Mesenchymal stem cell (in vitro differentiated cells and primary cell): Measurements from ENCODE around the gene ZC2HC1C.

Source experiments
- DNase-seq: peaks from one replicate; pipeline ENCODE4 v3.0.0-alpha.2; 2013
- H2AFZ ChIP-seq: one replicate; pipeline ENCODE4 v1.6.1; 2013; ENCODE audit warnings: low read depth, mild to moderate bottlenecking, control low read depth, inconsistent platforms, low read length, moderate library complexity
- H2AK5ac ChIP-seq: 2 replicates; pipeline ENCODE4 v1.6.1; 2013; ENCODE audit warnings: low read length, moderate library complexity, mild to moderate bottlenecking, inconsistent platforms; ENCODE audit not compliant: severe bottlenecking
- H2BK120ac ChIP-seq: one replicate; pipeline ENCODE4 v1.6.1; 2013; ENCODE audit warnings: low read depth, mild to moderate bottlenecking, inconsistent platforms, low read length, moderate library complexity
- H2BK12ac ChIP-seq, 2 experiments: one replicate each; pipeline ENCODE4 v1.6.1; 2013; ENCODE audit warnings: inconsistent platforms in 2 of 2, low read length in 2 of 2, mild to moderate bottlenecking in 2 of 2, moderate library complexity in 2 of 2, control low read depth in 1 of 2
- H2BK15ac ChIP-seq: one replicate; pipeline ENCODE4 v1.6.1; 2013; ENCODE audit warnings: mild to moderate bottlenecking, low read depth, inconsistent platforms; ENCODE audit not compliant: poor library complexity, severe bottlenecking
- H2BK5ac ChIP-seq: 2 replicates; pipeline ENCODE4 v1.6.1; 2013; ENCODE audit warnings: low read depth, mild to moderate bottlenecking, low read length, control low read depth, inconsistent platforms; ENCODE audit not compliant: poor library complexity, severe bottlenecking
- H3K14ac ChIP-seq, 2 experiments: one replicate each; pipeline ENCODE4 v1.6.1; 2013; ENCODE audit warnings: inconsistent platforms in 2 of 2, low read length in 2 of 2, control low read depth in 1 of 2, mild to moderate bottlenecking in 1 of 2, moderate library complexity in 1 of 2
- H3K18ac ChIP-seq, 2 experiments: one replicate each; pipeline ENCODE4 v1.6.1; 2013; ENCODE audit warnings: inconsistent platforms in 2 of 2, low read length in 2 of 2, control low read depth in 1 of 2, low read depth in 1 of 2, mild to moderate bottlenecking in 1 of 2
- H3K23ac ChIP-seq, 2 experiments: one replicate each; pipeline ENCODE4 v1.6.1; 2013; ENCODE audit warnings: inconsistent platforms in 2 of 2, low read length in 2 of 2, mild to moderate bottlenecking in 2 of 2, moderate library complexity in 2 of 2, control low read depth in 1 of 2
- H3K27ac ChIP-seq: 2 replicates; pipeline ENCODE4 v1.5.1; 2013; ENCODE audit warnings: mild to moderate bottlenecking, moderate library complexity, low read length, control low read depth, inconsistent platforms; ENCODE audit not compliant: poor library complexity, severe bottlenecking
- H3K27me3 ChIP-seq, 2 experiments: 2 replicates each; pipeline versions ENCODE4 v1.6.1 to v1.7.0; 2013; ENCODE audit warnings: low read length in 2 of 2, mild to moderate bottlenecking in 2 of 2, moderate library complexity in 2 of 2, control low read depth in 1 of 2, inconsistent platforms in 1 of 2; ENCODE audit not compliant: control insufficient read depth in 1 of 2, insufficient read depth in 1 of 2
- H3K36me3 ChIP-seq, 2 experiments: 2 replicates each; pipeline versions ENCODE4 v1.6.1 to v1.7.0; 2013; ENCODE audit warnings: low read length in 2 of 2, control low read depth in 1 of 2, inconsistent platforms in 1 of 2, low read depth in 1 of 2, mild to moderate bottlenecking in 1 of 2; ENCODE audit not compliant: insufficient read depth in 2 of 2, control insufficient read depth in 1 of 2
- H3K4ac ChIP-seq, 2 experiments: one replicate each; pipeline ENCODE4 v1.6.1; 2013; ENCODE audit warnings: inconsistent platforms in 2 of 2, low read length in 2 of 2, mild to moderate bottlenecking in 2 of 2, moderate library complexity in 2 of 2, control low read depth in 1 of 2, low read depth in 1 of 2
- H3K4me1 ChIP-seq: 2 replicates; pipeline ENCODE4 v1.6.1; 2013; ENCODE audit warnings: low read depth, low read length, control low read depth; ENCODE audit not compliant: control insufficient read depth, insufficient read depth
- H3K4me2 ChIP-seq: 2 replicates; pipeline ENCODE4 v1.6.1; 2013; ENCODE audit warnings: low read length, mild to moderate bottlenecking, inconsistent platforms; ENCODE audit not compliant: poor library complexity, severe bottlenecking
- H3K4me3 ChIP-seq, 2 experiments: 2 replicates each; pipeline versions ENCODE4 v1.5.1 to v1.7.0; 2013; ENCODE audit warnings: low read length in 2 of 2, mild to moderate bottlenecking in 2 of 2, control low read depth in 1 of 2, low read depth in 1 of 2; ENCODE audit not compliant: insufficient read depth in 1 of 2
- H3K79me1 ChIP-seq: replicated peaks from 2 replicates; pipeline ENCODE4 v1.6.1; 2013; ENCODE audit warnings: mild to moderate bottlenecking, control low read depth, low read length, inconsistent platforms; ENCODE audit not compliant: poor library complexity, severe bottlenecking
- H3K9ac ChIP-seq: 2 replicates; pipeline ENCODE4 v1.7.0; 2013; ENCODE audit warnings: mild to moderate bottlenecking, low read length, moderate library complexity
- H3K9me3 ChIP-seq: 2 replicates; pipeline ENCODE4 v1.7.0; 2013; ENCODE audit warnings: mild to moderate bottlenecking, low read length; ENCODE audit not compliant: control insufficient read depth
- H4K8ac ChIP-seq: one replicate; pipeline ENCODE4 v1.6.1; 2013; ENCODE audit warnings: inconsistent platforms, mild to moderate bottlenecking, low read length, moderate library complexity
- H4K91ac ChIP-seq: one replicate; pipeline ENCODE4 v1.6.1; 2013; ENCODE audit warnings: mild to moderate bottlenecking, low read length, inconsistent platforms
- WGBS: methylation state at CpG from one replicate; pipeline ENCODE4 v1.1.7; 2013; ENCODE audit warnings: mixed read lengths; 5-methylcytosine and 5-hydroxymethylcytosine counted together

Gene ZC2HC1C

DNA sequence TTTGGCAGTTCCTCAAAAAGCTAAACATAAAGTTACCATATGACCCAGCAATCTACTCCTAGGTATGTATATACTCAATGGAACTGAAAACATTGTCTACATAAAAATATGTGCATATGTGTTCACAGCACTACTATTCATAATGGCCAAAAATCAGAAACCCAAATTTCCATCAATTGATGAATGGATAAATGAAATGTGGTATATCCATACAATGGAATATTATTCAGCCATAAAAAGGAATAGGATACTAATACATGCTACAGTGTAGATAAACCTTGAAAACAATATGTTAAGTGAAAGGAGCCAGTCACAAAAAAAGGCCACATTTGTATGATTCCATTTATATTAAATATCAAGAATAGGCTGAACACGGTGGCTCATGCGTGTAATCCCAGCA, 9.0 kb upstream of the ZC2HC1C start:
- H3K18ac ChIP-seq, result no peak overlapping the region
- H2BK120ac ChIP-seq, result no peak overlapping the region
- no peak for DNase-seq
- H2AK5ac ChIP-seq, result no peak overlapping the region
- no peaks in the 10 kb centered on the region for H3K27me3 ChIP-seq
- H3K27ac ChIP-seq, result no peak overlapping the region
- H3K79me1 ChIP-seq, result peaks cover 15% of the 10 kb centered on the region
- H2BK5ac ChIP-seq, result no peak overlapping the region
- H4K8ac ChIP-seq, result no peak overlapping the region
- no peak overlapping the region for H3K4me3 ChIP-seq
- no peak overlapping the region for H2BK12ac ChIP-seq
- peaks cover 0 to 7% of the 10 kb centered on the region in 2 experiments for H3K36me3 ChIP-seq
- no peak overlapping the region for H3K14ac ChIP-seq
- H2BK15ac ChIP-seq, result no peak overlapping the region
- 78% methylated on average over 2 of the region's 2 CpGs for whole genome bisulfite sequencing
- H3K23ac ChIP-seq, result no peak overlapping the region
- no peak overlapping the region for H3K4ac ChIP-seq
- no peaks in the 10 kb centered on the region for H3K4me1 ChIP-seq
- no peak overlapping the region for H2AFZ ChIP-seq
- no peak overlapping the region for H4K91ac ChIP-seq
- H3K4me2 ChIP-seq, result no peak overlapping the region
- H3K9me3 ChIP-seq, result no peaks in the 10 kb centered on the region
- no peak overlapping the region for H3K9ac ChIP-seq

DNA sequence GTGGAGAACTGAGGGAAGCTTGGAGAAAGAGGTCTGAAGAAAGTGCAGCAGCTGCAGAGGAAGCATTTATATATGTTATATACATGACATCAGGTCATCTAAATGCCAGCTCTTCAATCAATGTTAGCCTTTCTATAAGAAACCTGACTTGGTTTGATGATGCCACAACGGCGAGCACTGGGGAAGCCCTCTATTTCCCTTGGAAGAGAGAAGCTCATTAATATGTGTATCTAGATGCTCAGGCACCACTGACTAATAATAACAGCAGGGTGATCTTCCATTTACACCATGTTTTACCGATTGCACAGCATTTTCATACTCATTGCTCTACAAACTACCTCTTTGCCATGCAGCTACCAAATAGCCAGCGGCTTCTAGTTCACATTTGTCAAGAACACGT, 6.4 kb upstream of the ZC2HC1C start:
- H3K9ac ChIP-seq, result peak overlapping the region; percentile 91
- H3K4ac ChIP-seq, result no peak overlapping the region
- peaks cover 0 to 7% of the 10 kb centered on the region in 2 experiments for H3K36me3 ChIP-seq
- no peaks in the 10 kb centered on the region for H3K27me3 ChIP-seq
- H3K14ac ChIP-seq, result no peak overlapping the region
- no peak overlapping the region for H2AK5ac ChIP-seq
- DNase-seq, result no peak
- H3K4me1 ChIP-seq, result peaks cover 3% of the 10 kb centered on the region
- H2BK15ac ChIP-seq, result no peak overlapping the region
- peaks cover 18% of the 10 kb centered on the region for H3K79me1 ChIP-seq
- no peak overlapping the region for H3K27ac ChIP-seq
- no peak overlapping the region for H3K18ac ChIP-seq
- H2BK5ac ChIP-seq, result no peak overlapping the region
- no peak overlapping the region for H2BK12ac ChIP-seq
- H3K4me2 ChIP-seq, result peak overlapping the region; percentile 97
- no peak overlapping the region for H2AFZ ChIP-seq
- peak overlapping the region in 1 of 2 experiments; percentile 95 for H3K4me3 ChIP-seq
- no peak overlapping the region for H2BK120ac ChIP-seq
- no peak overlapping the region for H3K23ac ChIP-seq
- no peak overlapping the region for H4K91ac ChIP-seq
- WGBS, result 56% methylated on average over 5 of the region's 5 CpGs
- no peak overlapping the region for H4K8ac ChIP-seq
- no peaks in the 10 kb centered on the region for H3K9me3 ChIP-seq

DNA sequence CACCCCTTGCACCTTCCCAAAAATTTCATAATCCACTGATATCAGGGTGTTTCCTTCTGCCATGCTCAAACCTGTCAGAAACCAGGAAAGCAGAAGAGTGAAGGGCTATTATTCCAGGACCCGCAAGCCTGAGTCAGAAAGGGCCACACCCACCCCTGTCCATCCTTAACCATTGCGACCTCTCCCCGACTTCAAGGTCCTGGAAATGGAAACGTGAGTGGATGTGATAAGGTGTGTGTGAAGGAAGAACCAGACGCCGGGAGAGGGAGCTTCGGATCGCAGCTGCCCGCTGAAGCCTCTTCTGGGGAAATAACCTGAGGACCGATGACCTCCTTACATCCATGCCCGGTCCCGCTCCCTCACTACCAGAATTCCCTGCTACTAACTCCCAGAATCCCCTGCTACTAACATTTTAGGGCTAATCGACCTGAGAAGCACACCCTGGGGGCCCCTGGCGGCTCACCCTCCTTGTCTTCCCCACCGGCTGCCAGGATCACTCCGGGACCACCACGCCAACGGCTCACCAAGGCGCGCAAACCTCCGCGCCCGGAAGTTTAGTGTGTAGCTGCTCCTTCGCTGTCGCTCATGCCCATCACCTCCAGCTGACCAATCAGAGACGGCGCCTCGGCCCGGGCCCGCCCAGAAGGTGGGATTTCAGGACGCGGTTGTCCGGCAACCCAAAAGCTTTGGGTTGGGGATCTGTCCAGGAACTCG, 5.8 kb upstream of the ZC2HC1C start, which contains the start of gene ACYP1:
ACYP1 (minus strand) TSS at position 534 of the 714 bp plus-strand sequence; CDS start at position 63, 471 bp downstream.
- Histone ChIP-seq H4K8ac (peak within 1 kb of the TSS; percentile 81), H3K9ac (peak within 1 kb of the TSS; percentile 91), H2BK120ac (no peak within 1 kb of the TSS), H3K36me3 (peaks cover 0 to 7% of the 10 kb centered on the region in 2 experiments), H3K27ac (peak within 1 kb of the TSS; percentile 27), H3K79me1 (peaks cover 17% of the 10 kb centered on the region), H3K14ac (no peak within 1 kb of the TSS), H3K27me3 (no peaks in the 10 kb centered on the region), H3K9me3 (no peaks in the 10 kb centered on the region), H3K4me1 (peaks cover 3% of the 10 kb centered on the region), H3K18ac (no peak within 1 kb of the TSS), H2BK15ac (no peak within 1 kb of the TSS), H4K91ac (peak within 1 kb of the TSS; percentile 67), H2AK5ac (no peak within 1 kb of the TSS), H2BK12ac (no peak within 1 kb of the TSS), H3K4me3 (peak within 1 kb of the TSS; percentile 80 to 95), H3K23ac (no peak within 1 kb of the TSS), H3K4me2 (peak within 1 kb of the TSS; percentile 97), H2BK5ac (no peak within 1 kb of the TSS), H3K4ac (no peak within 1 kb of the TSS), H2AFZ (peak within 1 kb of the TSS; percentile 66)
- DNase-seq, result peak; percentile 89
- under 1% methylated on average over 27 of the region's 34 CpGs for WGBS

DNA sequence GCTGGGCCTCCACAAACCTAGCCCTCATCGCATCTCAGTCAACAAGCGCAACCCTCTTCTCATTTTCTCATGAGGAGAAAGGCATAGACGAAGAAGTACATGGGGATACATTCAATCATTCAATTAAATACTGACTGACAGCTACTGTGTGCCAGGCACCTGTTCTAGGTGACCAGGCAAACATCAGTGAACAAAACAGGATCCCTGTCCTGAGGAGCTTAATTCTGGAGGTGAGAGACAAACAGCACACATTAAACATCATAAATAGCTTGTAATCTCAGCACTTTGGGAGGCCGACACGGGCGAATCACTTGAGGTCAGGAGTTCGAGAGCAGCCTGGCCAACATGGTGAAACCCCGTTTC, 5.3 kb upstream of the ZC2HC1C start:
- H2BK12ac ChIP-seq, result no peak overlapping the region
- H3K4me3 ChIP-seq, result peak overlapping the region; percentile 80 to 95
- H3K4me2 ChIP-seq, result peak overlapping the region; percentile 97
- no peak overlapping the region for H2AFZ ChIP-seq
- peaks cover 3% of the 10 kb centered on the region for H3K4me1 ChIP-seq
- H2AK5ac ChIP-seq, result no peak overlapping the region
- no peak overlapping the region for H4K91ac ChIP-seq
- no peak overlapping the region for H2BK120ac ChIP-seq
- no peak for DNase-seq
- no peak overlapping the region for H4K8ac ChIP-seq
- H3K36me3 ChIP-seq, result peaks cover 0 to 7% of the 10 kb centered on the region in 2 experiments
- no peaks in the 10 kb centered on the region for H3K9me3 ChIP-seq
- WGBS, result 66% methylated on average over 7 of the region's 8 CpGs
- H3K23ac ChIP-seq, result no peak overlapping the region
- H2BK5ac ChIP-seq, result no peak overlapping the region
- no peak overlapping the region for H3K27ac ChIP-seq
- H2BK15ac ChIP-seq, result no peak overlapping the region
- peaks cover 17% of the 10 kb centered on the region for H3K79me1 ChIP-seq
- no peaks in the 10 kb centered on the region for H3K27me3 ChIP-seq
- H3K4ac ChIP-seq, result no peak overlapping the region
- H3K18ac ChIP-seq, result no peak overlapping the region
- H3K9ac ChIP-seq, result peak overlapping the region; percentile 91
- H3K14ac ChIP-seq, result no peak overlapping the region
